ENCODE measurements around the gene PRDM5.
"Not testable (repeated sequence)": the region's sequence is repeated elsewhere in the genome, so short reads cannot be mapped to it uniquely, and the experiment has no call there.

PRDM5 gene

DNA sequence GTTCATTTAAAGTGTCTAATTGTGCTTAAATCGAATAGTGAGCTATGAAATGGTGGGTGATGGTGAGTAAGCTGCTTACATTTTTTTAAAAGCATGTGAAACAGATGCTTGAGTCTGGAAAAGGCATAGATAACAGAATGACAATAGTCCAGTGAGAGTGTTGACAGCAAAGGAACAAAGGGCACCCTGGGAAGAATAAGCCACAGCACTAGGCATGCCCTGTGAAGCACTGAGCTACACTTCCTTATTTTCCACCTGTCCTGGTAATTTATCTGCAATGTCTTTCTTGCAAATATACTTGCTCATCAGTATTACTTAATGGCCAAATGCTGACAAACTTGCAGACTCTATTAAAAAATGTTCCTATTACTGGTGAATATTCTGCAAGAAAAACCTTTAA, 168.7 kb downstream of the PRDM5 start:
- DNase-seq (ENCODE audit: low read depth) = no peak

DNA sequence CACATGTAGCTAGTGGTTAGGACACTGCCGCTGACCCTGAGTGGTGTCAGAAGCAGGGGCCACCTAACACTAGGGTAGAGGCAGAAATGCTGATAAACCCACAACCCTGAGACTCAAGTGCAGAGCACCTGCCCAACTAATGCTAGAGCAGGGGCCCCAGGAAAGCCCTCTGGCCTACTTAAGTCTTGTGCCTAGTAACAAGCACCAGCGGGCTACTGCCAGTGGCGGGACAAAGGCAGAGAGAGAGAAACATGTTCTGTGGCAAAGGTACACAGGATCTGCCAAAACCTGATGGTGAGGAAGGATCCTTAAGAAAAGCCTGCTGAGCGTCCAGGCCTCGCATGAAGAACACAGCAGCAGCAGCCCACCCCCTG, 172.4 kb downstream of the PRDM5 start:
- DNase-seq (ENCODE audit: low read depth) = no peak

DNA sequence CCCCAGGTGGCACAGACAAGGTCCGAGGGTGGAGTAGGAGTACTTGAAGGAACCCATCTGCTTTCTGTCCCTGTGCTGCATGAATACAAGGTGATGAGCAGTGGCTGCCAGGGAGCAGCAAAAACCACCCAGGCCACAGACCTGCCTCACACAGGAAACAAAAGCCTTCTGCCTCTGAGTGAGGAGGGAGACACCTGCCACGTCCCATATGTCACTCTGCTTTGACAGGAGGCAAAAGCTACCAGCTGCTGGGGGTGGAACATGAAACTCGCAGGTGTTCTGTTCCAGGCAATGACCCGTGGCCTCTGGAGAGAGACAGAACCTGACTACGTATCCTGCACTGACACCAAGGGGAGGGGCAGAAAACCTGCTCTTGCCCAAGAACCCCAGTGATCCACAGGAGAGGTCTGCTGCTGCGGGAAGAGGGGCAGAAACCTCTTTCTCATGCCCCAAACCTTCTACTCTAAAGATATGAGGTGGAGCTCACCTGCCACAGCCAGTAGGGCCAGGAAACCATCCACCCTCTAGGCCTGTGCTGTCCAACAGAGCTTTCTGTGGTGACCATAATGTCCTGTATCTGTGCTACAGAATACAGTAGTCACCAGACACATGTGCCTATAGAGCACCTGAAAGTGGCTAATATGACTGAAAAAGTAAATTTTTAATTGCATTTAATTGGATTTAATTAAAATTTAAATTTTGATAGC, 172.9 kb downstream of the PRDM5 start:
- DNase-seq (ENCODE audit: low read depth) = no peak

DNA sequence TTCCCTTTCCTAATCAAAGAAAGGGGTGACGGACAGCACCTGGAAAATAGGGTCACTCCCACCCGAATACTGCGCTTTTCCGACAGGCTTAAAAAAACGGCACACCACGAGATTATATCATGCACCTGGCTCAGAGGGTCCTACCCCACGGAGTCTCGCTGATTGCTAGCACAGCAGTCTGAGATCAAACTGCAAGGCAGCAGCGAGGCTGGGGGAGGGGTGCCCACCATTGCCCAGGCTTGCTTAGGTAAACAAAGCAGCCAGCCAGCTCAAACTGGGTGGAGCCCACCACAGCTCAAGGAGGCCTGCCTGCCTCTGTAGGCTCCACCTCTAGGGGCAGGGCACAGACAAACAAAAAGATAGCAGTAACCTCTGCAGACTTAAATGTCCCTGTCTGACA, 180.9 kb downstream of the PRDM5 start:
- DNase-seq (ENCODE audit: low read depth) = not testable (repeated sequence)

DNA sequence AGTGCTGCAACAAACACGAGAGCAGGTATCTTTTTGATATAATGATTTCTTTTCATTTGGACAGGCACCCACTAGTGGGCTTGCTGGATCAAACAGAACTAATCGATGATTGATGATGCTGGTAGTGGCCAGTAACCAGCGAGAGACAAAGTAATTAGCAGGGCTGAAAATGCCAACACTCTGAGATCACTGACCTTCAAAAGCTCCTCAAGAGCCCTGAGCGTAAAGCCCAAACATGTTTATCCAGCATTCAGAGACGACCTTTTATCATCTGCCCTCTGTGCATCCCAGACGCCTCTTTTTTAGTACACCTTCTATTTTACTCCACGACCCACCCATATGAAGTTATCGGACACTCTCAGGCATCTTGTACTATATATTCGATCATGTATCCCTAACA, 186.2 kb downstream of the PRDM5 start:
- no peak for DNase-seq (ENCODE audit: low read depth)

DNA sequence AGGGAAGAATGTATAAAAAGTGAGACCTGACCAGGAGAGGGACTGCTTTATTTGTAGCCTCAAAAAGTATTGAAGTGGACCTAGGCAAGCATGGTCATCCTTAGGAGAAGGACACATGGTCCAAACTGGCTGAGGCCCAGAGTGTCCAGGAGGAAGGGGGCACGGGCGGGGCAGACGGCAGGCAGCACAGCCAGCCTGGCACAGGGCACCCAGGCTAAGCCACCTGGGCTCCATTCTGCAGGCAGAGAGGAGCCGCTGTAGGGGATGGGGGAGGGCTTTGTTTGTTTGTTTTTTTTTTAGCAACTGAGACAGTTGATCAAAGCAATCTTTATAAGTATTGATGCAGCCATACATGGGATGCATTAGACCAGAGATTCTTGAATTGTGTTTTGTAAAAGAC, 188.6 kb downstream of the PRDM5 start:
- no peak for DNase-seq (ENCODE audit: low read depth)

DNA sequence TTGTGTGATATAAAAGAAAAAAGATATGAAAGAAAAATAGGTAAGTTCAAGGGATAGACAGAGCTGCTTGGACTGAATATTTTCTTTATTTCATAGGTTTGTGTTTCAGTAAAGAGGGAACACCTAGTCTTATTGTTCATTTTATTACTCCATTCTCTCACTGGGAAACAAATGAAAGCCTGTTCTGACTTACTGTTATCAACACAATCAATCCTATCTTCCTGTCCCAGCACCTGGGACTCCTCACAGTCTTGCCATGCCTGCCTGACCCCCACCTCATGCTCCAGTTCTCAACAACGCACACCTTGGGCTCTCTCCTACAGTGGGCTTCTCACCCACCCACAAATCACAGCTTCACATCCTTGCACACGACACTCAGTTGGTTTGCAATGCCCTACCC, 189.5 kb downstream of the PRDM5 start:
- DNase-seq (ENCODE audit: low read depth) = no peak

DNA sequence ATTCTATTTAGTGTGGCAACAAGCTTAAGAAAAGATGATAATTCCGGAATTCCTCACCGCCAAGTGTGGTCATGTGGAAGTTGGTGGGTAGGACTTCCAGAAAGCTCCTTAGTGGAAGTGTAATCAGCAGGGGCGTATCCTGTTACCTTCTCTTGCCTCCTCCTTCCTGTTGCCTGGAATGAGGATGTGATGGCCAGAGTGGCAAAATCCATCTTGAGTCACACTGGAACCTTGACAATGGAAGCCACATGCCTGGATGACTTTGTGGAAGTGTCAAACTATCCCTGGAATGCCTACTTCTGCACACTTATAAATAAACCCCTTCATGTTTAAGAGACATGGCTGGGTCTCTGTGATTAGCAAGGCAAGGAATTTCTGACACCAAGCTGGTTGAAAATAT, 191.0 kb downstream of the PRDM5 start:
- DNase-seq (ENCODE audit: low read depth) = no peak

DNA sequence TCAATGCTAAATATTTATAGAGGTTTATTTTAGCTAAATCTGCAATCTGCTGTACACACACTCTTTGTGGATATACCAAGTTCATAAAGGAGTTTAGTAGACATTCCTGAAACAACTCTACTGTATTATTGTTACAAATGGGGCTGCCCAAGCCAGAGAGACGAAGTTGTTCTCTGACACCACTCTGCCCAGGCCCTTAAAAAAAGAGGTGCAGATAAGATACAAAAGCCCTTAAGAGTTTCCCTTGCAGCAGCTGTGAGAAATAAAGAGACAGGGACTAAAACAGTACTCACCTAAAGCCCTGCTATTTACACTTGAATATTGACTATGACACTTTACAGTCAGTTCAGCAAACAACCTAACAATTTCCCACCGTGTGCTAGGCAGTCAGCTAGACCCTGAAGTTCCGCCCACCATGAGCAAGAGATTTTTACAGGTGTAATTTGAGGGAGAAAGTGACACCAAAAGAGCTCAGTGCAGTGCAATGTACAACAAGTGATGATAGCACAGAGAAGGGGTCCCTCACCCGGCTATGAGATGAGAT, 191.7 kb downstream of the PRDM5 start:
- DNase-seq (ENCODE audit: low read depth) = no peak

DNA sequence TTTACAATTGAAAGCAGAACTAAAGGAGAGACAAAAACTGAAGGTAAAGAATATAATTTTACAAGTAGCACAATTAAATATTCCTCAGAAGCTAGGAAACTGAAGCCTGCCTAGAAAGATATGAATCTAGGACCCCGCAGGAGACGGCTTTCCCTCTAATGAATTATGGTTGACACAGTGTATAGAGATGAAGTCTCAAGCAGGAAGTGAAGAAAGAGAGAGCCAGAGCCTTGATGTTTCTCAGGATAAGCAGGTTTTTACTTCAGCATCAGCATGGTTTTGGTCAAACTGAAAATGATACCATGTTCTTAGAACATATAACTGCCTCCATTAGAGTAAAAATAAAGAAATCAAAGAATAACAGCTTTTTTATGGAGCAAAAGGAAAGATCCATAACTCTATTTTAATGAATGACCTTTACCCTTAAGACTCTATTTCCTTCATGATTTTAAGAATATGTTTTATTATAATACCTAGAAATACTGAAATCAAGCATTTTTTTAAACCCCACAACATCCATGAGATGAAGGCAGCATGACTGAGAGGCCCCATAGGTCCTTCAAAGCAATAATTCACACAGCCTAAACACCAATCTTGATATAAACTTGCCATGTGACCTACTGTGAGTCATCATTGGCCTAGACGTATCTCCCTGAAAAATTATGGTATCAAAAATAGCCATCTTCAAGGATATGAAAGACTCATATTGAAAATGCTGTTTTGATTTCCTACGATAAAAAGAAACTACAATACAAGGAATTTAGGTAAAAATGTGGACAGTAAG, 193.4 kb downstream of the PRDM5 start:
- no peak for DNase-seq (ENCODE audit: low read depth)

DNA sequence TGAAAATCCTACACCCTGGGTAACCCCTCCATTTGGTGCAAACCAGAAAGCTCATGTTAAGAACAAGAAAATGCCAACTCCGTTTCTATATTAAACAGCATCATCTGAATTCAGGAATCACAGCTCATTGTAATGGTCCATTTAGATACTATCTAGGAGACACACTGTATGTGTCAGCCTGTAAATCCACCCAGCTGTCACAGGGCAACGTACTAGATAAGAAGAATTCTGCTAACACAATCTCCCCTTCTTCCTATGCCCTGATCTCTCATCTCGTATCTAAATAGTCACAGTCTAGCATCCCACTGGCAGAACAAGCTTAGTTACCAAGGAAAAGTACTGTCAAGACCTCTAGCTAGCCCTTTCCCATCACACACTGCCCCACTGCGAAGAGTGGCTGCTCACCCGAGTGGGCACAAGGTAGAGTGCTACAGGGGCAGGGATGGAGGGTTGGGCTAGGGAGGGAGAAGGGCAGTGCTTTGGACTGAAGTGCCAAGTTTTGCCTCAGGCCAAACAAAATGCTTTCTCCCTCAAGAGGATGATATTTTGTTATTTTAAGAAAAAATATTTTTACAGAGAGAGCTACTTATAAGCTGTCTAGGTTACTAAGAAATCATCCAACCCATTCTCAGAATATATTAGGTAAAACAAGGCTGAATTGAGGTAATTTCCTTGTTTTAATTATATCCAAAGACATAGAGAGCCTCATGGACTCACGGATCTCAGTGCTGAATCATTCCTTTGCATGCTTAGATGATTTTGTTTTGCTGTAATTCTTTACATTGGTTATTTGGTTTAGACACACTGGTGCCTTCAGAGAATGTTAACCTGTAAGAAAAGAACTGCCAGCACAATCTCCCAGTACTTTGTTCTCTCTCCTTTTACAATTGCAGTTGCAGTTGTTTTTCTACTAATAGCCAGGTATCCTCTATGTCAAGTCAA, 196.6 kb downstream of the PRDM5 start:
- DNase-seq (ENCODE audit: low read depth) = no peak

DNA sequence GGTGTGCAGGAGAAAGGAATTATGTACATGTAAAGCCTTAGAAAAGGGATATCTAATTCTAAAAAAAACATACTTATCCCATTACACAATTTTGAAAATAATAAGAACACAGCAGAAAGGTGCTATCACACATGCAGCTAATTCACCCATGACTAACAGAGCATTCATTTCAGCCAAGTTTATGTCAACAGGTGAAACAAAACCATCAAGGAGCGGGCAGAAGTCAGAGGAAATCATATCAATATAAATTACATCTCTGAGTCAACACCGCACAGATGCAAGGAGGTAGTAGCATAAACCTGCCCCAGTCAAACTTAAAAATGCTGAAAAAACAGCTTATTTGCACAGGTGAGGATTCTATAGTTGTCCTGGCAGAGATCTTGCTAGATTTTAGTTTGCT, 197.9 kb downstream of the PRDM5 start:
- no peak for DNase-seq (ENCODE audit: low read depth)

DNA sequence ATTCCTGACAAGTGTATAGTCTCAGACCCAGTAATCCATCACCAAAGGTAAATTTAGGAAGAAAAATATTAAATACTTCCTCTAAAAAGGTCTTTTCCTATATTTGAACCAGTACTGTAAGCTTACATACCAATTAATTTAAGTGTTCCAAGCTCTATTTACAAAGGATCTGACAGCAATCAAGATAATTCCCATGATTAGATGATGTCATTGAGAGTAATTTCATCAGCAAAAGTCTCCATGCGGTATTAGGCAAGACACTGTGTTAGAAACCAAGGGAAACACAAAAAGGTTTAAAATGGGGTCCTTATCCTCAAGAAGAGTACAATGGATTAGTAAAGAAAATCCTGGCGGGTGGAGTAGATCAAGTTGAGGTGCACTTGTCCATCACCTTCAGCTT, 198.5 kb downstream of the PRDM5 start:
- no peak for DNase-seq (ENCODE audit: low read depth)

DNA sequence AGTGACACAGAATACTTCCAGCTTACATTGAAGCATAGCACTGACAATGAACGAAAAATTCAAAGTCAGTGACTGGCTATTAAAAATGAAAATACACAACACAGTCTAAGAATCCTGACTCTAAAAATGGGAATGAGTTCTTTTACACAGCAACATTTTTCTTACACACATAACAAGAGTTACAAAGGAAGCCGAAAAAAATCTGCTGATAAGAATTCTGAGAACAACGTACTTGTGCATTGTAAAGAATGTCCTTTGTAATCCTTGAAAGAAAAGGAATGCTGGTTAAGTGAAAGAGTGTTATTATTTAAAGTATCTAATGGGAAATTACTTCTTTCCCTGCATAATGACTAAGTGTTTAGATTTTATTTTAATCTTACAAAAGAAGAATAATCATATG, 199.4 kb downstream of the PRDM5 start:
- DNase-seq (ENCODE audit: low read depth) = no peak

DNA sequence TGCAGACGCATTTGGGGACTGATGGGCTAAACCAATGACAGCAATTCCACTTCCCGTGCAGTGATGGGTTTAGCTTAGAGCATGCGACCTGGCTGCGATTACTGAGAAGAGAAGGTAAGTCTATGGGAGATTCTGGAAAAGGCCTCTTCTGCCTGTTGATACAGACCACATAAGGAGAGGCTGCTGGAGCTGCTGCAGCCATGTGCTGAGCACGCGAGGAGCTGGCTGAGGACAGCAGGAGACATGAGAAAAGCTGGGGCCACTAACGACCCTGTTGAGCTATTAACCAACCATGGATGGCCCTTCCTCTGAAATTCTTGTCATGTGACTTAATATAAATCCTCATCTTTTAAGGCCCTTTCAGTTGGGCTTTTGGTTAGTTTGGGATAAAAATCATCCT, 199.9 kb downstream of the PRDM5 start:
- no peak for DNase-seq (ENCODE audit: low read depth)

DNA sequence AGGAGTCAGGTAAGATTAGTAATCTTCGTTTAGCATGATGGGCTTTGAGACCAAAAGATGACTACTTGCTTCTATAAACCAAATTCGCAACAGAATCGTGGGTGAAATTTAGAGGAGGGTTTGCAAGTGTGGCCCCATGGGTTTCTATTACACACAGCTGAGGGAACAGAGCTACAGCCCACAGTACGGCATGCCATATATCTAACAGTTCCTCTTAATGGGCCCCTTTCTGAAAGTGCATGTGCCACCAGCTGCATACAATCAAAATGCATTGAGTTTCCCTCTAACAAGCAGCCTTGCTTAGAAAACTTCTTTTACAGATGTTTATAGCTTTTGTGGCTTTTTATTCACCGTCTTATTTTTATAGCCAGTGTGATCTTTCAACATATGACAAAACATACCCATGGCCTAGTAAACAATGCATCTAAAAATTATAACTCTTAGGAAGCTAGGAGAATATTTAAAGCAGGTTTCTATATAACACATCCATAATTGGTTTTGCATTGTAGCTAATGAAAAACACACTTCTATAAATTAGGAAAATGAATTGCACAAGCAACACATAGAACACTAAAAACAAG, 202.1 kb downstream of the PRDM5 start:
- DNase-seq (ENCODE audit: low read depth) = no peak

DNA sequence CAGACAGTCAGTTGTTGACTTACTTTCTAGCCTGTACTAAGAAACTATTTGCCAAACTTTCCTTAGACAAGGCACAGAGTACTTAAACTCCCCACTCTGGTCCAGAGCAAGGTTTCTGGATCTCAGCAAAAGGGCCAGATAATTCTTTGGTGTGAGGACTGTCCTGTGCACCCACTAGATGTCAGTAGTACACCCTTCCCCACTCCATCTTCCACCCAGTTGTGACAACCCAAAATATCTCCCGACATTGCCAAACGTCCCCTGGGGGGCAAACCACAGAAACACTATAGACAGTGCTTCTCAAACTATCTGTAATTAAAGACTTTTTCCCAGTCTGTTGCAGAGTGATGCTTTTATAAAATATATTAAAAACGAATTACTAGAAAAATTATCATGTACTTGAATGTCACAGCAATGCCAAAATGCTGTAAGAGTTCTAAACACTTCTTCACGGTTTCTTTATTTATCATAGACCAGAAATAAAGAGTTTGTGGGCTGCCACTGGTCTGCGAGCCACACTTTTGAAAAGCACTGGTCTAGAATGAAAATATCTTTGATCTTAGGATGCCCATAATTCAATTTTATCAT, 203.5 kb downstream of the PRDM5 start:
- no peak for DNase-seq (ENCODE audit: low read depth)

DNA sequence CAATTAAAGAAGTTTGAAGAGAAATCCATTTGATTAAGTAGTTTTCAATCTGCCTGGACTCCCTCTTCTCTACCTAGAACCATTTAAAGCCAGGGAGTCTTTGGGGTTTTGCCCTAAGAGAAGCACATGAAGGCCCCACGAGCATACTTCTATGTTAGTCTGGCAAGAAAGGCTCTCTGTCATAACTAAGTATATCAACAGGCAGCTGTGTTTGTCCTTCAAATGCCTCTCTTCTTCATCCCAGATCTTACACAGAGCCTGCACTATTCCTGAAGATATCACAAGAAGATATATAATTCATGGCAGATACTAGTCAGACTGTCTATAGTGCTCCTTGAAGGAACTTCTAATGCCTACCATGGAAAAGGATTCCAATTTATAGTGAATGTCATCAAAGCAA, 206.2 kb downstream of the PRDM5 start:
- DNase-seq (ENCODE audit: low read depth) = no peak

DNA sequence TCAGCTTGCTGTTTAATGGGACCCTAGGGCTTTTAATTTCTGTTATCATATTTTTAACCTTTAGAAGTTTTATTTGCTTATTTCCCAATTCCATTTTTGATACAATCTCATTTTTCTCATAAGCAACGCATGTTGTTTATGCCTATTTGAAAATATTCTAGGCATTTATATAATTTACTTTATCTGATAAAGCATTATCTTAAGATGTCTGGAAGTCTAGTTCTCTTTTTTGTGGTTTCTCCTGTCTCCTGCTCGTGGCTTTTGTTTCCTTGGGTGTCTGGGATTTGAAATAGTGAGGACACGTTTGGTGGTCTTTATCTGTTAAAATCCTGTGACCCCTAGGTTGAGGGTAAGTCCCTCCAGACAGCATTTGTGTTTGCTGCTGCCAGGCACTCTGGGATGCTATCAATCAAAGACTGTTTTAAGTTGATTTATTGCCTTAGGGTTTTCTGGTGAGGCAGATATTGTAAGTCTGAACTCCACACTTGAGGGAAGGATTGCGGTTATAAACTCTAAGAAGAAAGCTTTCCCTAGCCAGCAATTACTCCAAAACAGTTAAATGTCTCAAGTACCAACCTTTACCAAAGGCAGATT, 208.0 kb downstream of the PRDM5 start:
- no peak for DNase-seq (ENCODE audit: low read depth)

DNA sequence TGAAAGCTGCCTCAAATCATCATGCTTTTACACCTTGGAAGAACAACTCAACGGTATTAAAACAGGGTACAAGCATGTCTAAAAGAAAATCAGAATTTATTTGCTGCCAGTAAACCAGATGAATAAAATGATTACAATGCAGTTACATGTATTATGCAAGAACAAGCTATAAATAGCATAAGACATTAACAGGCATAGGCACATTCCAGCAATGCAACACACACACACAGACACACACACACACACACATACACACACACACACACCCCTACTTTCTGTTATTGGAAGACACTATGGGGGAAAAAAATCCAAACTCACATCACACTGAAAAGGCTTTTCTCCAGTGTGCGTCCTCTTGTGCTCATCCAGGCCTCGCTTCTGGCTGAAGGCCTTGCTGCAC, 212.5 kb downstream of the PRDM5 start:
- DNase-seq (ENCODE audit: low read depth) = no peak

DNA sequence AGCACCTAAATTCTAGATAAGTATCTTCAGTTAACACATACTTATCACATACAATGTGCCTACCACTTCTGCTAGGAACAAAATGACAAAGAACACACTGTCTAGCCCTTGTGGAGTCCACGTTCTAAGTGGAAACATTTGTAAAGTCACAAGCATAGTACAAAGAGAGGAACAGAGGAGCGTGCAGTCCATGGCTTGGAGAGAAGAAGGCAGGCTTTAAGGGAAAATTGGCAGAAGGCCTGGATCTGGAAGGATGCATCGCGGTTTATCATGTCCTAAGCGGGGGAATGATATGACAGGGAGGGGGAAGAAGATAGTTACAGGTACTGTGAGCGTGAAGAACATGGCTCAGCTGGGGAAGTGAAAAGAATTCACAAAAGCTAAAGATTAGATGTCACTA, 218.0 kb downstream of the PRDM5 start:
- DNase-seq (ENCODE audit: low read depth) = no peak

Measured in activated T-cell treated with anti-CD3 and anti-CD28 coated beads for 1 hour (primary cell).